SH-SY5Y (cell line): ENCODE results near the gene MOCS1.

ENCODE experiments used
- GATA2 ChIP-seq: IDR thresholded peaks from 2 replicates; pipeline ENCODE4 v1.6.1; 2011; ENCODE audit warnings: mild to moderate bottlenecking, low read depth, low read length
- GATA3 ChIP-seq: IDR thresholded peaks from 2 replicates; pipeline ENCODE4 v1.6.1; 2011; ENCODE audit warnings: low read depth, mild to moderate bottlenecking, low read length, moderate library complexity

GRCh38 chr6:39859025-39859424, 75.2 kb downstream of the MOCS1 start:
- no peak for TF ChIP-seq GATA3
- TF ChIP-seq GATA2, result no peak
